Activated CD4-positive, alpha-beta T cell treated with anti-CD3 and anti-CD28 coated beads for 48 hours (primary cell): ENCODE measurements around the gene GSG1L.
"Not testable (repeated sequence)": the region's sequence is repeated elsewhere in the genome, so short reads cannot be mapped to it uniquely, and the experiment has no call there.

Source experiments
- DNase-seq: peaks from one replicate; pipeline ENCODE4 v3.0.0-alpha.2; 2020

Gene GSG1L

GRCh38 chr16:28011971-28012445, 51.5 kb downstream of the GSG1L start:
- no peak for DNase-seq

DNA sequence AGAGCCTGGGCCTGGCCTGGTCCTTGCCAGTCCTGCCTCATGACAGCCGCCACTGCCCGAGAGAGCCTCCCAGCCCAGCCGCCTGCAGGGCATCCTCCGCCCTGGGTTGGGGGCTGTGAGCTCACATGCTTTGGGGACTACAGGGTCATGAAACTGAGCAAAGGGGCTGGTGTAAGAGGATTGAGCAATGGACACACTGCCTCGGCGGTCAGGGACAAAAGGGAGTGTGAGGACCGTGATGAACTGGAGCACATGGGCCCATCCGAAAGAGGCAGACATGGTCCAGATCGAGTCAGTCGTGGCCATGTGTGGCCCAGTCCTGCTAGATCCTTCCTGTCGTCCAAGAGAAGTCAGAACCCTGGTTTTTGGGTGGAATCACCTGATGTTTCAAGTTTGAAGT, 52.3 kb downstream of the GSG1L start:
- no peak for DNase-seq

GRCh38 chr16:28010671-28011070, 52.8 kb downstream of the GSG1L start:
- DNase-seq, result no peak

- DNase-seq, result no peak
These were observed 53.7 kb downstream of the GSG1L start for GRCh38 chr16:28009586-28010373.

DNA sequence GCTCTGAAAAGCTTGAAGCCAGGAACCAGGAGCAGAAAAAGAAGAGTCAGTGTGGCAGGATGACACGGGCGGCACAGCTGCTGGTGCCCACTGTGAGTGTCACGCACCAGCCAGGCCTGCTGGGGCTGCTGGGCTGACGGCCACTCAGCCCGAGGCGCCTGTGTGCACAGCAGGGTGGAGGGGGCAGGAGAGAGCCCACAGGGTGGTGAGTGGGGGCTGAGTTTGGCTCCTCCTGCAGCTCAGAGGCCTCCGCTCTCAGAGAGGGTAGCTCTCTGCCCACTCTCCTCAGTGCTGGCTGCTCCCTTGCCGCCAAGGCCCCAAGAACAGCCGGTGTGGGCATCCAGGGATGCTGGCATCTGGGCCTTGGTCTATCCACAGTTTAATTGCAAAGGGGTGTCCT, 59.6 kb downstream of the GSG1L start:
- DNase-seq, result no peak

DNA sequence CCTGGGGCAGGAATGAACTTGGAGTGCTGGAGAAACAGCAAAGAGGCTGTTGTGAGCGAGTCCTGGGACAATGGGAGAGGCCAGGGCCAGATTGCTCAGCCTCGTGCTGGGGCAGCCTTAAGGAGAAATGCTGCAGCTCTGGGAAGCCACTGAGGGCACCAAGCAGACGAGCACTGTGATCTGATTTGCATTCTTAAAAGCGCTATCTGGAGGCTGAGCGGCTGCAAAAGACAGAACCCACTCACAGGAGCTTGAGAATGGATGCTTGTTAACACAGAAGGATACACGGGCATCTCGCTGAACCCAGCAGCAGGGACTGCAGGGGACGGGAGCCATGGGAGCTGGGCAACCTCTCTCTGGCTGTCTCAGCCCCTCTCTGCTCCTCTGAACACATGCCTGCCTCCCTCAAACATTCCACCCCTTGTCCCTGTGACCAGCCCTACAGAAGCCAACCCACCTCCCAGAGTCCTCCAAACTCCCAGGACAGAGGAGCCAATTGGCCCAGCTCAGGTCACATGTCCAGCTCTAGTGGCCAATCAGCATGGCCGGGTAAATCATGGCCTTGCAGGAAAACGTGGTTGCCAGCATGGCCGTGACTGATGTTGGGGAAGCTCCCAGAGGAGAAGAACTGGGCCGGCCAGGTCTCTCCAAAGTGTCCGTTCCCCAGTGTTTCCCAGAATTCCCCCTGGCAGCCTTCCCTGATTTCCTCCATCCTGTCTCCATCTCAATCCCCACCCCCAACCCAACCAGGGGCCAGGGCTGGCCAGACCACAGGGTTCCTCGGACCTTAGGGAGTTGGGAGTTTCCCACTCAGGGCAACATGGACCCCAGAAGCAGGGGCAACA, 60.3 kb downstream of the GSG1L start:
- DNase-seq, result no peak

GRCh38 chr16:28001642-28002041, 61.9 kb downstream of the GSG1L start:
- no peak for DNase-seq

DNA sequence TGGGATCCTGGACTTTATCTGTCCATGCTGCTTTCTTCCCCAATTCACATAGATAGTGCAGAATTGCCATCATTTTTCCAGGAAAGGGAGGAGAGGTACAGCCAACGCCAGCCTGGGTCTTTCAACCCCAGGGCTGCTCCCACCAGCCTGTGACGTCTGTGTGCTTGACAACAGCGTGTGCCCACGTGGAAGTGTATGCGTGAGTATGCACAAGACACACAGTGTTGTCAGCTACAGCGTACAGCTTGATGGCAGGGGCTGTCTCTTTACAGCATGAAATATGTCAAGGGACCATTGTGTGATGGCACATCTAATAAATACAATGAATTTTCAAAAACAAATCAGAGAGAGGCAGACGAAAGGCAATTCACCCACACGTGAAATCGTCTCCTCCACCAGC, 62.3 kb downstream of the GSG1L start:
- no peak for DNase-seq

DNA sequence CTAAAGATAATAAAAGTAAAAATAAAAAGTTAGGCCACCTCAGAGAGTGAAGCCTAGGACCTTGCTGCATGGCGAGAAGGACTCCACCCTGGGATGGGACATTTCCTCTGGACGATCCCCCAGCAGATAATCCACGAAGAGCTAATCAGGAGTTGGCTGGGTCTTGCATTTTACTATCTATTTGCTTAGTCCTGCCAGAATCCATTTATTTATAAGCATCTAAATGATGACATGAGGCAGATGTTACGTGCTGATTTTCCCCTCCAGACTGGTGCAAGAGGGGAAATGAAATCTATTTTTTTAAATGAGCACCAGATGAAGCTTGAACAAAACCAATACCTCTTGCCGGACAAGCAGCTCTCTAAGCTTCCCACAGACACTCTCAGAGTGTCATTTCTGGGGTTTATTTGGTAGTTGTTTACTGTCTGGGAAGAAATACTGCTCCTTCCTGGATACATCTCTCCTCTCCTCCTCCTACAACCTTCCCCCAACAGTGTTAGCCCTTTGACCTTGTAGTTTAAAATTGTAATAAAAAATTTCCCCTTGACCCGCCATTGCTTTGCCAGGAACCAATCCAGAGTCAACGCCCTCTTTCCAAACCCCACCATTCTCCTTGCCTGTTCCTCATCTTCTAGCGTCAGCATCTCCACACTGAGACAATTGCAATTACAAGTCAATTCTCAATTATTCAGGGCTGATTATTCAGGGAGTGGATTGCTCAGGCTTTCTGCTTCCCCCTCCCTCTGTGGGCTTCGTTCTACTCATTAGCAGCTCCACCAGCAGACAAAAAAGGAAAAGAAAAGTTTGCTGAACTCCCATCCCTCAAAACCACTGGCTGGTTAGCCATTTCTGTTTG, 63.0 kb downstream of the GSG1L start:
- DNase-seq, result no peak

GRCh38 chr16:27999687-28000086, 63.8 kb downstream of the GSG1L start:
- DNase-seq, result no peak

GRCh38 chr16:27995378-27995777, 68.1 kb downstream of the GSG1L start:
- DNase-seq, result no peak

- no peak for DNase-seq
These were observed 68.8 kb downstream of the GSG1L start for GRCh38 chr16:27994686-27995085.

DNA sequence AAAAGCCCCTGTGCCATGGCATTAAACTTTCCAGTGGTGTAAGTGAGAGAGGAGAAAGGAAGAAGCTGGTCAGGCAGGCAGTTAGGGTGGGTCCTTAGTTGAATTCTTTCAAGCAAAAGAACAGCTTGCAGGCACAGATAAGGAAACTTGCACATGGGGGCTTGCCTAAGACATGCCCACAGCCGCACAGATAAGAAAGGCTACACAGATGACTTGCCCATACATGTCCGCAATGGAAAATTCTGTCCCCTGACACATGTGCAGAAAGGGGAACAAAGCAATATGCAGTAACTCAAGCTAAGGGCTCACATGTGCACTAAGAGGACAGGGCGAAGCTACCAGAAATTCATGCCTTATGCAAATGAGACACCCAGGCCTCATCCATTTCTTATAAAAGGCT, 69.9 kb downstream of the GSG1L start:
- no peak for DNase-seq

GRCh38 chr16:27991876-27992275, 71.6 kb downstream of the GSG1L start:
- DNase-seq, result no peak

DNA sequence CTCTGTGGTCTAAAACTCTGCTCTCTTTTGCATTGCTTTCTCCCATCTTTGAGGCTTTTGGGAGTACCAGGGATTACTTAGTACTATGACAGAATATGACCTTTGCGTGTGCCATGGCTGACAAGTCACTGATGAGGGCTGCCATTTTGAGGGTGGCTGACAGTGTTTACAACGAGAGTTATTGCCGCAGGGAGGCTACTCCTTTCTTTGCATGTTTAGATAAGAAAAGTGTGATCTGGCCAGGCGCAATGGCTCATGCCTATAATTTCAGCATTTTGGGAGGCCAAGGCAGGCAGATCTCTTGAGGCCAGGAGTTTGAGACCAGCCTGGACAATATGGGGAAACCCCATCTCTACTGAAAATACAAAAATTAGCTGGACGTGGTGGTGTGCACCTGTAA, 77.5 kb downstream of the GSG1L start:
- DNase-seq, result no peak

GRCh38 chr16:27984121-27984520, 79.4 kb downstream of the GSG1L start:
- DNase-seq, result no peak

DNA sequence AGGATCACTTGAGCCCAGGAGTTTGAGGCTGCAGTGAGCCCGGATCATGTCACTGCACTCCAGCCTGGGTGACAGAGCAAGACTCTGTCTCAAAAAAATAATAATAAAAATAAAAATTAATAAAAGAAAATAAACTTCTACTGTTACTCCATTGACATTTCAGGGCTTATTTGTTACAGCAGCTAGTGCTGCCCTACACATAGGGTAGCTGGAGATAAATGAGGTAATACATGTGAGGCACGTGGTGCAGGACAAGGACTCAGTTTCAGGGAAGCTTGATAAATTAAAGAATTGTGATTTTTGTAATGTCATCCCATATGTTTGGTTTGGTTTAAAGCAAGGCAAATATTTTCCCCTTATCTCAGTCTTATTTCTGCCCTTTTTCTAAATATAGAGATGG, 80.3 kb downstream of the GSG1L start:
- DNase-seq, result no peak

DNA sequence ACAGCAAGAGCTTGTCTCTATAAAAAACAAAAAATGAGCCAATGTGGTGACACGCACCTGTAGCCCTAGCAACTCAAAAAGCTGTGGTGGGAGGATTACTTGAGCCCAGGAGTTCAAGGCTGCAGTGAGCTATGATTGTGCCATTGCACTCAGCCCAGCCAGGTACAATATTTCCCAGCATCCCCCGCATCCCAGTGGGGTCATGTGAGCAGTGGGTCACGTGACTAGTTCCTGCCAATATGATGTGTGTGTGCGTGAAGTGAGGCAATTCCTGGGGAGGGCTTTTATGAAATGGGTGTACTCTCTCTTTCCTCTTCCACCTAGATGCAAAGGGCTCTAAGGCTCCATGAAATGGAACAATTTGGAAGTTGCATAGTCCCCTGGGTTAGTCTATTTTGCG, 81.3 kb downstream of the GSG1L start:
- DNase-seq, result no peak

GRCh38 chr16:27980919-27981700, 82.4 kb downstream of the GSG1L start:
- DNase-seq, result no peak

DNA sequence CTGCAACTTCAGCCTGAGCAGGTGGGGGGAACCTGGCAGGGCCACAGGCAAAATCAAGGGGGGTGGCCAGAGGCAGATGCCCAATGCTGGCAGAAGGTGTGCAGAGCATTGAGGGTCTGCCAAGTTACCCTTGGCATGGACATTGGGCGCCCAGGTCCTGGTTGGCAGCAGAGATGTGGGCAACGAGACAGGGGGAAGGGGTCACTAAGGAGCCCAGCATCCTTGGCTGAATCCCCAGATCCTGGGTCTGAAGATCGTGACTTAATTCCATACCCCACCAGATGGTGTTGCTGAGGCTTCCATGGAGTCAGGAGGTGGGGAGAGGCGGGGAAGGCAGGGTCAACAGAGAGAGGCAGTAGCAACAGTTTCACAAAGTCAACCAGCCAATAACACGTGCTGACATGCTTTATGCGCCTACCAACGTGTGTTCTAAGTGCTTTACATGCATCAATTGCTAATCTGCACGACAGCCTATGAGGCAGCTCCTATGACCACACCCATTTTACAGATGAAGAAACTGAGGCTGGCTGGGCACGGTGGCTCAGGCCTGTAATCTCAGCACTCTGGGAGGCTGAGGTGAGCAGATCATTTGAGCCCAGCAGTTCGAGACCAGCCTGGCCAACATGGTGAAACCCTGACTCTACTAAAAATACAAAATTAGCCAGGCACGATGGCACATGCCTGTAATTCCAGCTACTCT, 83.3 kb downstream of the GSG1L start:
- DNase-seq, result no peak

- not testable (repeated sequence) for DNase-seq
These were observed 83.8 kb downstream of the GSG1L start for GRCh38 chr16:27979668-27980067.

- DNase-seq, result no peak
These were observed 84.6 kb downstream of the GSG1L start for GRCh38 chr16:27978876-27979275.
